ENCODE measurements around the gene EEF2K. TPM values are rescaled to one million over a fixed set of nuclear protein-coding genes. Genes with fewer than 3 reads are reported as not detected.

The EEF2K gene
- total RNA-seq, 4 donors from 2014 or later, result 18.7 to 39.9 (median 21.2) TPM

GRCh38 chr16:22183335-22183734 is 22.7 kb upstream of the EEF2K start:
- TF ChIP-seq CTCF (IDR thresholded peaks at IDR 0.05 in 4 of 5, conservative IDR thresholded peaks at IDR 0.05 in 1 of 5), result no peak
- TF ChIP-seq POLR2A (IDR thresholded peaks at IDR 0.05), result no peak
- Histone ChIP-seq H3K27ac (no peak overlapping the region), H3K4me1 (no peaks in the 10 kb centered on the region), H3K9me3 (no peaks in the 10 kb centered on the region), H3K27me3 (no peaks in the 10 kb centered on the region), H3K36me3 (no peaks in the 10 kb centered on the region), H3K4me3 (no peak overlapping the region)
- DNase-seq (no peak), ATAC-seq (no peak)
- in situ Hi-C loops (cut with MboI; ENCODE audit: low sequenced_read_pairs in 4 of 4), result loop anchor here (5.0 to 25.0 kb wide), 4 partner anchors 89 to 1021 kb away; partner anchors contain the start of genes MOSMO (in 2 of the 4), PDZD9 (in 2 of the 4), DNAH3 (in 1 of the 4) and LDAF1 (in 1 of the 4)
- intact Hi-C loops (cut with DNase I; ENCODE audit: low total_unique reads), result no loop called here

GRCh38 chr16:22183901-22184614 is 22.0 kb upstream of the EEF2K start:
- H3K27ac ChIP-seq, result no peak overlapping the region
- DNase-seq (no peak), ATAC-seq (no peak)
- peaks cover 5% of the 10 kb centered on the region in 2 donors for H3K4me1 ChIP-seq
- no peak for TF ChIP-seq POLR2A (IDR thresholded peaks at IDR 0.05)
- TF ChIP-seq CTCF (IDR thresholded peaks at IDR 0.05 in 4 of 5, conservative IDR thresholded peaks at IDR 0.05 in 1 of 5), result no peak
- no peaks in the 10 kb centered on the region for H3K9me3 ChIP-seq
- in situ Hi-C loops (cut with MboI; ENCODE audit: low sequenced_read_pairs in 4 of 4) (loop anchor here (5.0 to 25.0 kb wide), 4 partner anchors 89 to 1022 kb away; partner anchors contain the start of genes MOSMO (in 2 of the 4), PDZD9 (in 2 of the 4), DNAH3 (in 1 of the 4) and LDAF1 (in 1 of the 4)), intact Hi-C loops (cut with DNase I; ENCODE audit: low total_unique reads) (no loop called here)
- no peaks in the 10 kb centered on the region for H3K27me3 ChIP-seq
- H3K36me3 ChIP-seq, result no peaks in the 10 kb centered on the region
- H3K4me3 ChIP-seq, result no peak overlapping the region

GRCh38 chr16:22184615-22184968 is 21.5 kb upstream of the EEF2K start:
- H3K36me3 ChIP-seq, result no peaks in the 10 kb centered on the region
- in situ Hi-C loops (cut with MboI; ENCODE audit: low sequenced_read_pairs in 4 of 4) (loop anchor here (5.0 to 25.0 kb wide), 4 partner anchors 90 to 1022 kb away; partner anchors contain the start of genes MOSMO (in 2 of the 4), PDZD9 (in 2 of the 4), DNAH3 (in 1 of the 4) and LDAF1 (in 1 of the 4)), intact Hi-C loops (cut with DNase I; ENCODE audit: low total_unique reads) (no loop called here)
- H3K4me3 ChIP-seq, result no peak overlapping the region
- H3K4me1 ChIP-seq, result peaks cover 10% of the 10 kb centered on the region in 2 donors
- H3K27me3 ChIP-seq, result no peaks in the 10 kb centered on the region
- H3K9me3 ChIP-seq, result no peaks in the 10 kb centered on the region
- TF ChIP-seq POLR2A (IDR thresholded peaks at IDR 0.05) (no peak), CTCF (IDR thresholded peaks at IDR 0.05 in 4 of 5, conservative IDR thresholded peaks at IDR 0.05 in 1 of 5) (no peak)
- ATAC-seq (no peak), DNase-seq (no peak)
- H3K27ac ChIP-seq, result no peak overlapping the region

- intact Hi-C loops (cut with DNase I; ENCODE audit: low total_unique reads), result loop anchor here (5.0 kb wide), 1 partner anchor 99 kb away; no protein-coding TSS in a partner anchor
Observed at GRCh38 chr16:22186517-22186916, 19.6 kb upstream of the EEF2K start.

More at GRCh38 chr16:22186517-22186916, 19.6 kb upstream of the EEF2K start:
- Histone ChIP-seq H3K36me3 (no peaks in the 10 kb centered on the region), H3K4me1 (peaks cover 13 to 15% of the 10 kb centered on the region in 2 donors), H3K4me3 (no peak overlapping the region), H3K9me3 (no peaks in the 10 kb centered on the region), H3K27me3 (no peaks in the 10 kb centered on the region), H3K27ac (no peak overlapping the region)
- in situ Hi-C loops (cut with MboI; ENCODE audit: low sequenced_read_pairs in 4 of 4), result loop anchor here (10.0 to 25.0 kb wide), 3 partner anchors 92 to 1024 kb away; partner anchors contain the start of genes MOSMO (in 2 of the 4), PDZD9 (in 2 of the 4), DNAH3 (in 1 of the 4) and LDAF1 (in 1 of the 4)
- DNase-seq, result no peak
- no peak for ATAC-seq
- TF ChIP-seq POLR2A (IDR thresholded peaks at IDR 0.05) (no peak), CTCF (IDR thresholded peaks at IDR 0.05 in 4 of 5, conservative IDR thresholded peaks at IDR 0.05 in 1 of 5) (no peak)

All from gastrocnemius medialis (tissue), 4 donors.